8988T (cell line): ENCODE data around the gene ARHGEF17.
"Not testable (repeated sequence)": the region's sequence is repeated elsewhere in the genome, so short reads cannot be mapped to it uniquely, and the experiment has no call there.

Experiments used
- DNase-seq: peaks from one replicate; pipeline ENCODE4 v3.0.0; 2011

The ARHGEF17 gene, protein sequence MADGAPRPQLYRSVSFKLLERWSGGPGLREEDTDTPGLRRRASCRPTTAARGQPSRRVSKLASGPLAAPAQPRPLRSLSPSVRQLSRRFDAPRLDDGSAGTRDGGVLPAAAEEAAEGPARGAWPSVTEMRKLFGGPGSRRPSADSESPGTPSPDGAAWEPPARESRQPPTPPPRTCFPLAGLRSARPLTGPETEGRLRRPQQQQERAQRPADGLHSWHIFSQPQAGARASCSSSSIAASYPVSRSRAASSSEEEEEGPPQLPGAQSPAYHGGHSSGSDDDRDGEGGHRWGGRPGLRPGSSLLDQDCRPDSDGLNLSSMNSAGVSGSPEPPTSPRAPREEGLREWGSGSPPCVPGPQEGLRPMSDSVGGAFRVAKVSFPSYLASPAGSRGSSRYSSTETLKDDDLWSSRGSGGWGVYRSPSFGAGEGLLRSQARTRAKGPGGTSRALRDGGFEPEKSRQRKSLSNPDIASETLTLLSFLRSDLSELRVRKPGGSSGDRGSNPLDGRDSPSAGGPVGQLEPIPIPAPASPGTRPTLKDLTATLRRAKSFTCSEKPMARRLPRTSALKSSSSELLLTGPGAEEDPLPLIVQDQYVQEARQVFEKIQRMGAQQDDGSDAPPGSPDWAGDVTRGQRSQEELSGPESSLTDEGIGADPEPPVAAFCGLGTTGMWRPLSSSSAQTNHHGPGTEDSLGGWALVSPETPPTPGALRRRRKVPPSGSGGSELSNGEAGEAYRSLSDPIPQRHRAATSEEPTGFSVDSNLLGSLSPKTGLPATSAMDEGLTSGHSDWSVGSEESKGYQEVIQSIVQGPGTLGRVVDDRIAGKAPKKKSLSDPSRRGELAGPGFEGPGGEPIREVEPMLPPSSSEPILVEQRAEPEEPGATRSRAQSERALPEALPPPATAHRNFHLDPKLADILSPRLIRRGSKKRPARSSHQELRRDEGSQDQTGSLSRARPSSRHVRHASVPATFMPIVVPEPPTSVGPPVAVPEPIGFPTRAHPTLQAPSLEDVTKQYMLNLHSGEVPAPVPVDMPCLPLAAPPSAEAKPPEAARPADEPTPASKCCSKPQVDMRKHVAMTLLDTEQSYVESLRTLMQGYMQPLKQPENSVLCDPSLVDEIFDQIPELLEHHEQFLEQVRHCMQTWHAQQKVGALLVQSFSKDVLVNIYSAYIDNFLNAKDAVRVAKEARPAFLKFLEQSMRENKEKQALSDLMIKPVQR (N-terminal part only)

DNA sequence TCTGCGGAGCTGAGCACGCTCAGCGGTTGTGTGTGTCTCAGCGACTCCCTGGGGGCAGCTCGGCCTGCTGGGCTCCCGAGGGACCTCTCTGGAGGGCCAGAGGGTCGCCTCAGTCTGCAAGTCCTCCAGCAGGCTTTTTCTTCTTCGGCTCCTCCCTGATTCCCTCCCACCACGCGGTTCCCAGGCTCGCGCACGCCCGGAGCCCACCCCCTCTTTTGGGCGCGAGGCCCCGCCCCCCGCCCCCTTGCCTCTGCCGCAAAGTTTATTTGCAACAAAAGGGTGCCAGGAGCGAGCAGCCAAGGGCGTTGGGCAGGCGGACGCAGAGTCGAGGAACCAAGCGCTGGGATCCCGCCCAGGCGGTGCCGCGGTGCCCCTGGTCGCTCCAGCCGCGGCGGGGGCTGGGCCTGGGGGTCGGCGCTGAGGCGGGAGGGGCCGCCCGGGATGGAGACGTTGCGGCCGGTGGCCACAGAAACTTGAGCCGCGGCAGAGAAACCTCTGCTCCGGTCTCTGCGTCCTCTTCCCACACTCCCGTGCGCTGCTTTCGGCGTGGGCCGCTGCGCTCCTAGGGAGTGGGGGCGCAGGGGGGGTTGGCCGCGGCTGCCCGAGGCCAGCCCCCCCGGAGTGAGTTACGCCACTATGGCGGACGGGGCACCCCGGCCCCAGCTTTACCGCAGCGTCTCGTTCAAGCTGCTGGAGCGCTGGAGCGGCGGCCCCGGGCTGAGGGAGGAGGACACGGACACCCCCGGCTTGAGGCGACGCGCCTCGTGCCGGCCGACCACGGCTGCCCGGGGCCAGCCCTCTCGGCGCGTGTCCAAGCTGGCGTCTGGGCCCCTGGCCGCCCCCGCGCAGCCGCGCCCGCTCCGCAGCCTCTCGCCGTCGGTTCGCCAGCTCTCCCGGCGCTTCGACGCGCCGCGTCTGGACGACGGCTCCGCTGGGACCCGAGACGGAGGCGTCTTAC lies at the start of gene ARHGEF17:
ARHGEF17 (plus strand) TSS at position 274 of the 958 bp plus-strand sequence; CDS start at position 637, 363 bp downstream.
- DNase-seq = peak; percentile 79

DNA sequence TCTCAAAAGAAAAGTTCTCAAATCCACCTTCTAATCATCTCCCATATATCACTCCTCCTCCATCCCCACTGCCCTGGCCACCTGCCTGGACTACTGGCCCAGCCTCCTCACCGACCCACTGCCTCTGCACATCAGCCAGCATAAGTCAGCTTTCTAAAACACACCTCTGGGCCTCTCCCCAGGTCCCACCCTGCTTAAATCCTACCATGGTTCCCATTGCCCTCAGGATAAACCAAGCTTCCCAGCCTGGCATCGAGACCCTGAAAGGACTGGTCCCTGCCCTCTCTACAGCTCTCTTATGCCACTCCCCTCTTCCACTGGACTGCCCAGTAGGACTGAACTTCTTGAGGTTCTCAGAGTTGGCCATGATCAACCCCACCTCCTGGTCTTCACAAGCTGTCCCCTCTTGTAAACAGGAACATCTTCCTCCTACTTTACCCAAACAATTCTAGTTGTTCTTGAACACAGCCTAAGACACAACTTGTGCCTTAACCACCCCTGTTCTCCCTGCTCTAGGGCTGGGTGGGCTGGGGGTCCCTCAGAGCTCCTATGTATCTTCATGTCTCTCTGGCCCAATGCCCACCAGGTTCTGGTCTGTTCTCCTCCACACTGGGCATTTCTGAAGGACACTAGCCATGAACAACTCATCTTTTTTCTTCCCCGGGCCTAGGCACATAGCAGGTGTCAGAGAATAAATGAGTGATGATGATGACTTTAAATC lies 48.5 kb upstream of the ARHGEF17 start:
- DNase-seq = no peak

DNA sequence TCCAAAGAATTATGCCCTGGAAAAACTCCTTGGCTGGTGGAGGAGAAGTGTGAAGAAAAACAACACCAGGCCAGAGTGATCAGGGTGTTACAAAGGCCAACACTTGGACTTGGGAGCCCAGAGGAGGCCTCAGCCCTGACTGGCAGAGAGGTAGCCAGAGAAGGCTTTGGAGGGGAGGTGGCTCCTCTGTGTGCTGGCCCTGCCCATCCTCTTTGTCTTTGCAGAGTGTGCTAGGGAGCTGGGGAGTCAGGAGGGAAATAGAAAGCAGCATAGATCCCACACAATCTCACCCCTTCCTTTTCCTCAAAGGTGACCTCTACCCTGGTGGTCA lies 48.0 kb upstream of the ARHGEF17 start:
- no peak for DNase-seq

DNA sequence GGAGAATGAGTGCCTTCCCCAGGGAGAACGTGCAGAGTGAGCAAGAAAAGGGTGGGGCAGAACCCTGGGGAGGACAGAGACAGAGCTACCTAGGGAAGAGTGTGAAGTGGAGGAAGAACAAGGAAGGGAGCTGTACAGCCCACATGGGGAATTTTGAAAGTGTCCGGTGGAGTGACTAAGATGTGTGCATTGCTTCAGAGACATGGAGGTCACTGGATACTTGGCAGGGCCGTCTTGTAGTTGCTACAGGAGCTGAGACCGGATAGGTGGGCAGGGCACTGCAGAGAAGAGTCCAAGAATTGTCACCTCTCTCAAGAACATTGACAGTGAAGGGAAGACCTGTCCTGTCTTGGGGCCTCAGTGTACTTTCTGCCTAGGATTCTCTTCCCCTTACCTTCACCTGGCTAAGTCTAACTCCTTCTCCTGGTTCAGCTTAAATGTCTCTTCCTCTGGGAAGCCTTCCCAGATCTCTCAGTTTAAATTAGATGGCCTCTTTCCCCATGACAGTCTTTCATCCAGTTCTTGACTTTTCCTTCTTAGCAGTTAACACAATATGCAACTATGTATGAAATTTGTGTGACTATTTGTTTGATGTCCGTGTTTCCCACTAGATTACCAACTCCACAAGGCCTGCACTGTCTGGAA lies 45.1 kb upstream of the ARHGEF17 start:
- no peak for DNase-seq

DNA sequence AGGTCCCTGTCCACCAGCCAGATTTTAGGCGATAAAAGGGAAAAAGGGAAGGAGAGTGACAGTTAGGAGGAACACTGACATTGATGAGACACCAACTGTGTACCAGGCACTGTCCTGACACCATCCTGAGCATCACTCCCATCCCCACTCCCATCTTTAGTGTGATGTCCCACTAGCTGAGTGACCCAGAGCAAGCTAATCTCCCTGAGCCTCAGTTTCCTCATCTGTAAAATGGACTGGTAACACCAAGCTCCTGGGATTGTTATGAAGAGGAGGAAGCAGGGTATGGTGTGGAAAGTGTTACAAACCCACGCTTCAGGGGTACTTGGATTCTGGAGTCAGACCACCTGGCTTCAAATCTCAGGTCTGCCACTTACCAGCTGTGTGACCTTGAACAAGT lies 44.4 kb upstream of the ARHGEF17 start:
- DNase-seq = no peak

DNA sequence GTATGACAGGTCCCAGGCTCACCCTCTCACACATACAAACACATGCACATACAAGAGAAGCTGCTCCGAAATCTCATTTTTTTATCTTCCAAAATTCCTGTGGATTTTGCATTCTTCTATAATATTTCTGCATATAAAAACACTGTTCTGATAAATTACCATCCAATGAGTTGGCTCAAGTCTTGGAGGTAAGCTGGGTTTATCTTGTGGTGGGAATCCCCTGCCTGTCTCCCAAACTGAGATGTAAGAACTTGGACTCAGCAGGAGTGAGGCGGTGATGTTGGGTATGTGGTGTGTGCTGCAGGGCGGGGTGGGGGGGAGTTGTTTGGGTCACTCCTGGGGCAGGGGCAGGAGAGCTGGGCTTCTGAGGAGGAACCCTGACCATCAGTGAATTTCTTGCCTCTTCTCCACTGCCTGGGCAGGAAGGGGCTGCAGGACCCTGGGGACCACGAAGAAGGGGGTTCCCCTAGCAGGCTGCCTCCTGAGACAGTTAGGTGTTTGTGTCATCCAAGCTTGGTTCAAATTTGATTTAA lies 42.7 kb upstream of the ARHGEF17 start:
- no peak for DNase-seq

DNA sequence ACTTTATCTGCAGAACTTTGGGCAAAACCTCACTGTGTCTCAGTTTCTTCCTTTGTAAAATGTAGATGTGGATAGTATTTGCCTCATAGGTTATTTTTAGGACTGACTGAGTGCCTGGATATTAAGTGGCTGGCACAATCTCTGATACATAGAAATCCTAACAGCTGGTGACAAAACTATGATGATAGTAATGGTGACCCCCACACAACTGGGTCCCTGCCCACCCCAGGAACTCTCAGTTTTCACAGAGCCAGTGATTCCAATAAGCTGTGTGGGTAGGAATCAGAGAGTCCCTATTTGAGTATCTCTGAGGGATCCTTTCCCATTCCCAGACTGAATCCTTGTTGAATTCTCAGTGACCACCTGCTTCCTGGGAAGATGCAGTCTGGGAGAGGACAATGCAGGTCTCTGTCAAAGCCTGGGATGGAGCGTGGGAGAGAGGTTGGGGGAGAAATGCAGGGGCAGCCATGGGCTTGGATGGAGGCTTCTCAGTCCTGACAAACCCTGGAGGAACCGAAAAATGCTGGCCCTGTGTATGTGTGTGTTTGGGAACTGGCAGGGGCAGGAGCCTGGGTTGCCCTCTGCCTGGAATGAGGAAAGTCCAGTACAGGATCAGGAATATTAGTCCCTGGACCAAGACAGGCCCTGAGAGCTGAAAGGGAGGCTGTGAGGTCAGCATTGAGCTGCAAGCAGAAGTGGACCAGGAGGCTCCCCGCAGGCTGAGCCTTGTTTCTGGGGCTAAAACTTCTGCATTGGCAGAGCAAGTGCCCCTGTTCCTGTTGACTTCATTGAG lies 42.0 kb upstream of the ARHGEF17 start:
- DNase-seq = no peak

DNA sequence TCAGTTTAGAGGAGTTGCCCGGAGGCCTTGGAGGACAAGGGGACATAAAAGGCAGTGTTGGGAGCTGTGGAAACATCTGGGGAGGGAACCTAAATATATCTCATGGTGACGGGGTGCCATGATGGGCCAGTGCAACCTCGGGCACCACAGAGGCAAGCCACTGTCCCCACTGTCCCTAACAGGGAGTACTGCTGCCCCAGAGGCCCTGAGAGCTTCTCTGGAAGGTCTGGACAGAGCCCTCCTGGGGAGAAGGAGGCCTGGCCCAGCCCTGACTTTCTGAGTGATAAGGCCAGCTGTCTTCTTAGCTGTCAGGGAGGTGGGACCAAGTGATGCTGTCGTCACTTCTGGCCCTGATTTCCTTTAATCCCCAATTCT lies 41.4 kb upstream of the ARHGEF17 start:
- DNase-seq = no peak

DNA sequence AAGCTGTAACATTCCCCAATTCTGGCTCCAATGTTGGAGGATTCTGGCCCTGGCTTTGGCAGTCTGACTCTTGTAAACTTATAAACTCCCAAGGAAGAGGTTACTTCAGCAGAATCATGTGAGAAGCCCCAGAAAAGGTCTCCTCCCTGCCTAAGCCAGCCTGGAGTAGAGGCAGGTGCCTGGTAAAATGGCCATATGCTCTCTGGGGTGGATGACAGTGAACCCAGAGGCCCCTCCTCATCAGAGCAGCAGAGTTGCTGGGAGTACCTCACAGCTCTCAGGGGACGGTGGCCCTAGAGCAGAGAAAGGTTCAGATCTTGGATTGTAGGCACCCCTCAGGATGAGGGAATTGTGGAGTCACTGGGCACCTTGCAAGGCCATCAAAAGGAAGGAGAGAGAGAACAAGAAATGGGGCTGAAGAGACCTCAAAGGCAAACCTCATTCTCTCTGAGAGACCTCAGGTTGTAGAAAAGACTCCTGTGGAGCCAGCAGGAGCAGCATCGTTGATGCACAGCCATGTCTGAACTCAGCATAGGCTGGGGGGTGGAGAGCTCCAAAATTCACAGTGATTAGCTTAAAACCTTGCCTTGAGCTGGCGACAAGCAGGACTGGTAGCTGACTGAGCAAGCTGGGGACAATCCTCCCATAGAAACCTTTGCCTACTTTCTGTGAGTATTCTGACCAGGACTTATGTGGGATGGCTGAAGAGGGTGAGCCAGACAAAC lies 40.8 kb upstream of the ARHGEF17 start:
- no peak for DNase-seq

DNA sequence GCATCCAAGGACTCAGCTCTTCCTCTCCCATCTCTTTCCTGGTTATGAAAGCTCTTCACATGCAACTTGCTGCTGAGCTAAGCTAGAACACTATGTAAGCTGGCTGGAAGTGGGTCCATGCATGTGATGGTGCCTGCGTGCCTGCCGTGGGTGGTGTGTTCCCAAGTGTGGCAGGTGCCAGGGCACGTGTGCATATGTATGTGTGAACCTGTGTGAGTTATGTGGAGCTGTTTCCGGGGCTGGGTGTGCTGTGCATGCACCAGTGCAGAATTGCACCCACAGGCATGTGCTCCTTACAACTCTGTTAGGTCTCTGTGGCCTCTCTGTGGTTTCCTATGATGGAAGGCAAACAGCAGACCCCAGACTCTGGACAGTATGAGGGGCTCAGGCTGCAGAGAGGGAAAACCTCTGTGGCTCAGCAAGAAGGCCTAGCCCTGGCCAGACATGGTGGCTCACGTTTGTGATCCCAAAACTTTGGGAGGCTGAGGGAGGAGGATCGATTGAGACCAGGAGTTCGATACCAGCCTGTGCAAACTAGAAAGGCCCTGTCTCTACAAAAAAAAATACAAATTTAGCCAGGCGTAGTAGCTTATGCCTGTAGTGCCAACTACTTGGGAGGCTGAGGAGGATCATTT lies 40.1 kb upstream of the ARHGEF17 start:
- no peak for DNase-seq

DNA sequence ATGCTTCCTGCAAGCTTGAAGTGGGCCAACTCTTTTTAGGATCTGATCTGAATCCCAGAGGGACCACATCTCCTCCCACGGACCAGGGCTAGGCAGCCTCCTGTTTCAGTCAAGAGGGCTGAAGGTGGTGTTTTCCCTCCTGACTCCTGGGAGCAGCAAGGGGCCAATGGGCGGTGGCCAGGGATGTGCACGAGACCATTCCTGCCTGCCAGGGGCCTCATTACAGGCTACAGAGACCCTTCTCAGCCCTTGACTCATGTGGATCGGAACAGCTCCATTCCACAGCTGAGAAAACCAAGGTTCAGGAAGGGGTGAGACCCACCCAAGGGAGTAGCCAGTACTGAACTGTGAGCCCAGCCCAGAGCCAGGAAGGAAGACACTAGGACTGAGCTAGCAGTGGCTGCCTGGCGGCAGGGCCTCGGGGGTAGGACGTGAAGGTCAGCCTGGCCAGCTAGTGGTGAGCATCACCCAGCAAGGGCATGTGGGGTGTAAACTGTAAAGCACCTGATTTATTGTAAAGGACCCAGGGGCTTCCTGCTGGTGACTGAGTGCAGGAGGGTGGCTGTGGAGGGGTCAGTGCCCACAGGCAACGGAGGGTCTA lies 39.3 kb upstream of the ARHGEF17 start:
- DNase-seq = no peak

DNA sequence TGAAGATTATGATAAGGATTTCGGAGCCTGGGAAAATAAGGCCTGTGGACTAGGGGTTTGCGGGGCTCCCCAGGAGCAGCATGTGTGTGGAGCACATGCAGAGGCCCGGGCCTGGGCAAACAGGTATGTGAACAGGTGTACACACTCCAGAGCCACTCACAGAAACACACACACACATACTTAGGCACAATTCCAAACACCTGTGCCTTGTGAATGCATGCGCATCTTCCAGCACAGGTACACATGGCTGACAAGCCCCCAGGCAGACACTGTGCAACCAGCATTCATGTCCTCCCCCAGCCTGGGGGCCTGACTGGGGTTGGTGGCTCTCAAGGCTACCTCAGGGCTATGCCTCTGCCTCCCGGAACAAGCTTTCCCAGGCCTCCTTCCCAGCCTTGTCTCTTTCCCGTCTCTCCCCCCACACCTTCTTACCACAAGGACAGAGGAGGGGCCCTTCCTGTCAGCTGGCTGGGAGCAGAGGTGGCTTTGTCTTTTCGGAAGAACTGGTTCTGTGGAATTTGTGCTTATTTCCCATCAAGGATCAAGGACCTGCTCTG lies 38.5 kb upstream of the ARHGEF17 start:
- no peak for DNase-seq

DNA sequence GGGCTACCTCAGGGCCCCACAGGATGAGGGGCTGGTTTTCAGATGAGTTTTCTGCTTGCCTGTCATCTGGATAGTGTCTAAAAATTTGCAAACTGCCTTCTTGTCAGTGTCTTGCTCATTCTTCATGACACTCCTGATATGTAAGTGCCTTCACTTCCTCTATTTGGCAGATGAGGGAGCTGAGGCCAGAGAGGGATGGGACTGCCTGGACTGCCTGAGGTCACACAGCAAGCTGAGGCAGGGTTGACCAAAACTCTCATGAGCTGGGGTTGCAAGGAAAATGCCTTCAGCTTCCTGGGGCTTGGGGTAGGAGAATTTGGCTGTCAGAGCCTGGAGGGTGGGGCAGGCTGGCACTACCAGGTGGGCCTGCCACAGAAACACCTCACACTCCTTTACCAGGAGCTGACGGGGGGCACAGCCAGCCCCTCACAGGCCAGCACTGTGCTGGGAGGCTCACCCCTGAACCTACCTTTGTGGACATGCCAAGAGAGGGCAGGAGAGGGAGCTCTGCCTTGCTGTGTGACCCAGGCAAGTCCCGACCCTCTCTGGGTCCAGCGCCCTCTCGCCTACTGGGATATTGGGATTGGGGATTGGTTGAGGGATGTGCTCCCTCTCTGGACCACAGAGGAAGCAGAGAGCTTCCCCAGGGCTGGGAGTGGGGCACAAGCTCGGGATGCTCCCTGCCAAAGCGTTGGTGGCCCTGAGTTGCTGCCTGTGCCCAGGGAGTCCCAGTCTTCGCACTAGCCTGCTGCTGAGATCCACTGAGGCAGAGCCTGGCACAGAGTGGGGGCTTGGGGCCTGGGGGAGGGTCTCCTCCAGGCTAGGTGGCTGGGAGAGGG lies 37.8 kb upstream of the ARHGEF17 start:
- no peak for DNase-seq

DNA sequence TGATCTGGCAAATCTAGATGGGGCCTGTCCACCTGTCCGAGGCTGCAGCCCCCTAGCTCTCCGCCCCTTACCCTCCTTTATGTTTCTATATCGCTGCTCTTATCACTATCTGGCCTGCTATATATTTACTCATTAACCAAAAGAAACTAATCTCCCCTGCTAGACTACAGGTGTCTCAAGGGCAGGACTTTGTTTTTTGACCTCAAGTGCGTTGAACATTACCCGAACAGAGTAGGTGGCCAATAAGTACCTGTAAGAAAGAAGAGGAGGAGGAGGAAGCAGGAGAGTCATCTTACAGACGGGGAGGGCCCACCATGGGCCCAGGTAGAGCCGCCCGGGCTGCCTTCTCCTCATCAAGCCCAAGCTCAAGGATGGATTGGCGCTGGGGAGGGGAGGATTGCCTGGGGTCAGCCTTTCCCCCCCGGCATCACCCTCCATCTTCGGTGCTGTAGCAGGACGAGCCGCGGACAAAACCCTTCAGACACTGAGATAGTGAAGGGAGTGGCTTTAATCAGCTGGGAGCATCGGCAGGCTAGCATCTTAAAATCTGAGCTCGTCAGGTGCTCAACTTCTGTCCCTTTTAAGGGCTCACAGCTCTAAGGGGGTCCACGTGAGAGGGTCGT lies 37.1 kb upstream of the ARHGEF17 start:
- DNase-seq = no peak

DNA sequence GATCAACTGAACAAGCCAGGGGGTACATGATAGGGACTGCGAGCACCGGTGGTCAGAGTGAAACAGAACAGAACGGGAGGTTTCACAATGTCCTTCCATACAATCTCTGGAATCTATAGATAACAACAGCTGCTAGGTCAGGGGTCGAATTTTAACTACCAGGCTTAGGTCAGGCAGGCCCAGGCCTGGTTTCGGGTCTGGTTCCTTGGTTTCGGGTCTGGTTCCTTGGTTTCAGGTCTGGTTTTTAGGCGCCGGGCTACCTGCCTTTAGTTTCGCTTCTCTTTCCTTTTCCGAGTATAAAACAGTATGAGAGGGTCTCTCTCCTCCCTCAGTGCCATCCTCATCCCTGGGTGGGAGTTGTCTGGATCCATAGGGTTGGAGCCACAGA lies 36.6 kb upstream of the ARHGEF17 start:
- not testable (repeated sequence) for DNase-seq

DNA sequence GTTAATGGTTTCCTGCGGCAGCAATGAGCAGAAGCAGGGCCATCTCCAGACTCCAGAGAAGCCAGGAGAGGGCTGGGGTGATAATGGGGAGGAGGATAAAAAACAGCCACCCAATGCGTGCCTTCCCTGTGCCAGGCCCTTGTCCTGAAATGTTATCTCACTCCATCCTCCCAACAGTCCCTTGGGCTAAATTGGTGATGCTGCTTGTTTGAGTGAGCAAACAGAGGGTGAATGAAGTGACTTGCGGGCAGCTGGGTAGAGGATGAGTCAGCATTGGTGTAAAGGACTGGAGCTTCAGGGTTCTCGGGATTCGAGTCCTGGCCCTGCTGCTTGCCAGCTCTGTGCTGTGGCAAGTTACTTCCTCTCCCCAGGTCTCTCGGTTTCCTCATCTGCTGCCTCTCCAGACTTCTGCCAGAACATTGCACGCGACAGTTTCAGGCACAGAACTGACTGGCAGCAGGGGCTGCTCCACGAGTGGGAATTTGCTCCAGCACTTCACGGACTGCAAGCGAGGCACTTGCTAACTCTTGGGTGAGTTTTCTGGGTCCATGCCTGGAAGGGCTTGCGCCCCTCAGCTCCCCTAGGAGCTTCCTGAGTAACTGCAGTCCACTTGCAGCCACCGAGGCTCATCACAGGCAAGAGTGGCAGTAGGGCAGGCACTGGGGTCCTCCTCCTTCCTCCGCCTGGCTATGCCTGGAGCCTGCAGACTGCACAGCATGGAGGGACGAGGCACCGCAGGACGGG lies 36.0 kb upstream of the ARHGEF17 start, which contains the start of gene P2RY6:
P2RY6 (plus strand) TSS at position 403 of the 744 bp plus-strand sequence. CDS start 24,181 bp downstream, outside the sequence.
- DNase-seq = peak; percentile 21
